ENCODE results near the gene TRPC4. TPM values are rescaled to one million over a fixed set of nuclear protein-coding genes. Genes with fewer than 3 reads are reported as not detected.
"Not testable (repeated sequence)": the region's sequence is repeated elsewhere in the genome, so short reads cannot be mapped to it uniquely, and the experiment has no call there.

The TRPC4 gene
- total RNA-seq, 2 experiments from 2014 or later, result not detected

DNA sequence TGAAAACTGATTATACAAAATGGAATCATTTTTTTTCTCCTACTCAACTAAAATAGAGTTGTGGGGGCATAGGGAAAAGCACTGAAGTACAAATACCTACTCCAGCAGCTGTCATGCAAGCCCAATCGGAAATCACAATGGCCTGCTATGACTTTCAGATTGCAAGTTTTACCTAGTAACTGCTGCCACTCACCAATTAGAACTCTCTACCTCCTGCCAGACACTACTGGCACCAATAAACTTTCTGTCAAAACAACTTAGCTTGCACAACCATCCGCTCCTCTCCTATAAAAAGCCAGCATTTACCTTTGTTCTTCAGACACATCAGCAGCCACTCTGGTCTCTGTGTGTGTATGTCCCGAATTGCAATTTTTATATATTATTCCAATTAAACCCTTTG, 9.3 kb upstream of the TRPC4 start:
- Mint-ChIP-seq H3K4me3 (no peak overlapping the region), H3K9me3 (no peaks in the 10 kb centered on the region), H3K27ac (no peak overlapping the region), H3K27me3 (no peaks in the 10 kb centered on the region), H3K4me1 (no peaks in the 10 kb centered on the region), H3K36me3 (no peaks in the 10 kb centered on the region)
- no peak for DNase-seq
- no peak for ATAC-seq (ENCODE audit: low read depth)
- POLR2A ChIA-PET, result no interaction called here

DNA sequence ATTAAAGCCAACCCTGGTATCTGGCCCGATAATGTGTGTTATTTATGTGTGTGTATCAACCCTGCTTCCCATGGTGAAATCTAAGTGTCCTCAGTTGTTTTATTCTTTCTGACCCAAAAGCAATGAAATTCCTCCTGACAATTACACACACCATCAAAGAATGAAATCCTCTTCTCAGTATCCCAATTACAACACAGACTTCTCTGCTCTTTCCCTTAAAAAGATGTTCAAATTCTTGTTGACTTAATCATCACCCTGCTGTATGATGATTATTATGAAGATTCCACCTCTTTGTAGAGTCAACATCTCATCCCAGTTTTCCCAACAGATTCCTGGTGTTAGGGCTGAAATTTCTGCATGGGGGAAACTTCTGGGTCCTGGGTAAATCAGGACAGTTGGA, 8.9 kb upstream of the TRPC4 start:
- ATAC-seq (ENCODE audit: low read depth) (no peak), DNase-seq (no peak)
- Mint-ChIP-seq H3K27me3 (no peaks in the 10 kb centered on the region), H3K4me3 (no peak overlapping the region), H3K36me3 (no peaks in the 10 kb centered on the region), H3K27ac (no peak overlapping the region), H3K9me3 (no peaks in the 10 kb centered on the region), H3K4me1 (no peaks in the 10 kb centered on the region)
- POLR2A ChIA-PET, result no interaction called here

DNA sequence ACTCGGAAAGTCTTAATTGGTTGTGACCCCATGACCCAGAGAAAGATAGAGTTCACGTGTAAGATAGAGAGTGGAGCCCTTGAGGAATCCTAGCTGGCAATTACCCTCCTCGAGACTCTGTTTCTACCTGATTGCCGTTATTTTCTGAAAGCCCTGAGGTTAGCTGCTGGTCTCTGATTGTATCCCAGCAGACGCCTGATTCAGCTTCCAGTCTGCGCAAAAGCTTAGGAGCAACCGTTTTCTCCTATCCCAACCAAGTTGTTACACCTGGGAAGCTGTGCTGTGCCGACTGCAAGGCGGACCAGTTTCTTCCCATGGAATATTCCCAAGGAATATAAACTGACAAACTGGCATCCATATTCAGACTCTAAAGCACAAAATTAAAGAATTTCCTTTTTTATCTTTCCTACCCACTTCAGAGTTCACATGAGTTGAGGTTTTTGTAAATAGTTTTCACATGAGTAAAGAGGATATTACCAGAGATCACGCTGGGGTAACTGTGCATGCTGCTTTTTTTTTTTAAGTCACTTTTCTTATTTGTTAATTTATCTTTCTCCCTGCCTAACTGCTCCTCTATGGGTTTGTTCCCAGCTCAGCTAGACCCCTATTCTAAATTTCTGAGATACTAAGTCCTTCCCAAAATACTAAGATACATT, 1.5 kb upstream of the TRPC4 start:
- Mint-ChIP-seq H3K9me3 (no peaks in the 10 kb centered on the region), H3K27ac (no peak overlapping the region), H3K4me3 (no peak overlapping the region), H3K36me3 (no peaks in the 10 kb centered on the region), H3K27me3 (peaks cover 35% of the 10 kb centered on the region), H3K4me1 (no peaks in the 10 kb centered on the region)
- DNase-seq (no peak), ATAC-seq (ENCODE audit: low read depth) (no peak)
- POLR2A ChIA-PET, result no interaction called here

GRCh38 chr13:37870489-37870845, 895 bp upstream of the TRPC4 start:
- ATAC-seq (ENCODE audit: low read depth) (no peak), DNase-seq (no peak)
- Mint-ChIP-seq H3K9me3 (no peaks in the 10 kb centered on the region), H3K36me3 (no peaks in the 10 kb centered on the region), H3K4me3 (no peak overlapping the region), H3K4me1 (no peaks in the 10 kb centered on the region), H3K27me3 (peaks cover 35% of the 10 kb centered on the region), H3K27ac (no peak overlapping the region)
- POLR2A ChIA-PET, result no interaction called here

GRCh38 chr13:37869506-37869755, 141 bp downstream of the TRPC4 start:
- no peak overlapping the region for H3K4me3 Mint-ChIP-seq
- H3K27me3 Mint-ChIP-seq, result peaks cover 35% of the 10 kb centered on the region
- ATAC-seq (ENCODE audit: low read depth) (no peak), DNase-seq (no peak)
- no peaks in the 10 kb centered on the region for H3K36me3 Mint-ChIP-seq
- POLR2A ChIA-PET, result no interaction called here
- no peak overlapping the region for H3K27ac Mint-ChIP-seq
- H3K9me3 Mint-ChIP-seq, result no peaks in the 10 kb centered on the region
- no peaks in the 10 kb centered on the region for H3K4me1 Mint-ChIP-seq

- ATAC-seq (ENCODE audit: low read depth) (no peak), DNase-seq (no peak)
- Mint-ChIP-seq H3K9me3 (no peaks in the 10 kb centered on the region), H3K4me1 (no peaks in the 10 kb centered on the region), H3K4me3 (no peak overlapping the region), H3K27me3 (peaks cover 35% of the 10 kb centered on the region), H3K36me3 (no peaks in the 10 kb centered on the region), H3K27ac (peak overlapping the region; percentile 3)
- POLR2A ChIA-PET, result no interaction called here
These were observed 674 bp downstream of the TRPC4 start for GRCh38 chr13:37868691-37869505.

DNA sequence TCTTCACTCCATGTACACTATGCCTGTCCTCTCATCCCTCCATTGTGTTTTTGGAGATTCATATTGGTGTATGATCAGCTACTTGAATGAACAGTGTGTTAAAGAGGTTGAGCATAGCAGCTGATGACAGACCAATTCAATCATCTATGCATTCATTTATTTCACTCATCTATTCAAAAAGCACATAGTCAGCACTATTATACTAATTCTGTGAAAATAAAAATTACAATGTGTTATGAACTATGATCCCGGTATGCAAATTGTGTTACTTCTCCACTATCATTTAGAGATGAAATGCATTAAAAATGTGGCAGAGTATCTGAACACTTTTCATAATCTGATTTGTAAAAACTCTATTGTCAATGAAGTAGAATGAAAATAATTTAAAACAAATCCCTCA, 5.9 kb downstream of the TRPC4 start:
- Mint-ChIP-seq H3K27me3 (peaks cover 8% of the 10 kb centered on the region), H3K9me3 (no peaks in the 10 kb centered on the region), H3K36me3 (no peaks in the 10 kb centered on the region), H3K4me1 (no peaks in the 10 kb centered on the region), H3K27ac (no peak overlapping the region), H3K4me3 (no peak overlapping the region)
- DNase-seq (no peak), ATAC-seq (ENCODE audit: low read depth) (no peak)
- POLR2A ChIA-PET, result no interaction called here

DNA sequence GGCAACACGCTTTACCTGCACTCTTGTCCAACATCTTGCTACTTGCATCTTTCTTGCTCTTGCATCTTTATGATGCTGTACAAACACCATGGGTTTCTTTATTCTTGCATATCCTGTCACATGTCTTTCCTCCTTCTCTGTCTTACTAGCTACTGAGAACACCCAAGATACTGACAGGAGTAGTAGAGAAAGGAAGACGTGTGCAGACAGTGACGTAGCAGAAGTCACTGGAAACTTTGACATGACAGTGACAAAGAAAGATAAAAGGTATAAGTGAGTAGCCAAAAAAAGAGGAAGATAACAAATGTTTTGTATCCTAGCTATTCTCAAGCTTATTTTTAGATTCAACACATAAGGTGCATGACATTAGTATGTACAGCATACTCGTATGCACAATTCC, 34.2 kb downstream of the TRPC4 start:
- ATAC-seq (ENCODE audit: low read depth), result no peak
- Mint-ChIP-seq H3K27me3 (no peaks in the 10 kb centered on the region), H3K36me3 (no peaks in the 10 kb centered on the region), H3K4me1 (no peaks in the 10 kb centered on the region), H3K9me3 (peaks cover 10% of the 10 kb centered on the region), H3K27ac (no peak overlapping the region), H3K4me3 (no peak overlapping the region)
- POLR2A ChIA-PET, result no interaction called here
- DNase-seq, result no peak

- DNase-seq, result no peak
- no peak overlapping the region for H3K27ac Mint-ChIP-seq
- no peaks in the 10 kb centered on the region for H3K4me1 Mint-ChIP-seq
- H3K27me3 Mint-ChIP-seq, result no peaks in the 10 kb centered on the region
- H3K4me3 Mint-ChIP-seq, result no peak overlapping the region
- H3K9me3 Mint-ChIP-seq, result peaks cover 14% of the 10 kb centered on the region
- POLR2A ChIA-PET, result no interaction called here
- ATAC-seq (ENCODE audit: low read depth), result no peak
- H3K36me3 Mint-ChIP-seq, result no peaks in the 10 kb centered on the region
These were observed 36.2 kb downstream of the TRPC4 start for GRCh38 chr13:37833411-37833810.

DNA sequence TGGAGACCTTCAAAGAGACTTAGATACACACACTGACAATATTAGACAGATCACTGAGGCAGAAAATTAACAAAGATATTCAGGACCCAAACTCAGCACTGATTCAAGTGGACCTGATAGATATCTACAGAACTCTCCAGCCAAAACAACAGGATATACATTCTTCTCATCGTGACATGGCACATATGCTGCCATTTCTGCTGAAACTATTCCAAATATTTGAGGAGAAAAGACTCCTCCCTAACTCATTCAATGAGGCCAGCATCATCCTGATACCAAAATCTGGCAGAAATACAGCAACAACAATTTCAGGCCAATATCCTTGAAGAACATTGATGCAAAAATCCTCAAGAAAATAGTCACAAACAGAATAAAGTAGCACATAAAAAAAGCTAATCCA, 53.3 kb downstream of the TRPC4 start:
- no peaks in the 10 kb centered on the region for H3K4me1 Mint-ChIP-seq
- no peaks in the 10 kb centered on the region for H3K27me3 Mint-ChIP-seq
- ATAC-seq (ENCODE audit: low read depth) (no peak), DNase-seq (no peak)
- POLR2A ChIA-PET, result no interaction called here
- H3K36me3 Mint-ChIP-seq, result no peaks in the 10 kb centered on the region
- H3K27ac Mint-ChIP-seq, result no peak overlapping the region
- peaks cover 21% of the 10 kb centered on the region for H3K9me3 Mint-ChIP-seq
- no peak overlapping the region for H3K4me3 Mint-ChIP-seq

DNA sequence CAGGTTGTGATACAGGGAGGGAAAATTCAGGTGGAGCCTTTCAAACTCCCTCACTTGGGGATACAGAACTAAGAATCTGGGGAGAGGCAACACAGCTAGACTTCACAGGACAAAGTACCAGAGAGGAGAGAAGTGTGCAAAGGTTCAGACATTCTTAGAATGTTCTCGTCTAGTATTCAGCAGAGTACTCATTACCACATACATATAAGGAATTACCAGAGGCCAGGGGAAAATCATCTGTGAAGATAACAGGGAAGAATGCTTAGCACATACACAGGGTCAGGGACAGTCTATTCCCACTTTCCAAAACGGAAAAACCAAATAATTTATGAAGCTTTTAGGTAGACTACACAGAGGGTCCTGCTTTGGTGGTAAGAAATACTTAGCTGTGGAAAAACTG, 58.1 kb downstream of the TRPC4 start:
- ATAC-seq (ENCODE audit: low read depth) (no peak), DNase-seq (no peak)
- H3K27me3 Mint-ChIP-seq, result no peaks in the 10 kb centered on the region
- H3K36me3 Mint-ChIP-seq, result no peaks in the 10 kb centered on the region
- POLR2A ChIA-PET, result no interaction called here
- no peak overlapping the region for H3K27ac Mint-ChIP-seq
- H3K4me3 Mint-ChIP-seq, result no peak overlapping the region
- H3K9me3 Mint-ChIP-seq, result peaks cover 9% of the 10 kb centered on the region
- H3K4me1 Mint-ChIP-seq, result no peaks in the 10 kb centered on the region

- H3K4me3 Mint-ChIP-seq, result no peak overlapping the region
- H3K9me3 Mint-ChIP-seq, result no peaks in the 10 kb centered on the region
- no peaks in the 10 kb centered on the region for H3K4me1 Mint-ChIP-seq
- DNase-seq (no peak), ATAC-seq (ENCODE audit: low read depth) (no peak)
- no peaks in the 10 kb centered on the region for H3K36me3 Mint-ChIP-seq
- H3K27ac Mint-ChIP-seq, result no peak overlapping the region
- POLR2A ChIA-PET, result no interaction called here
- H3K27me3 Mint-ChIP-seq, result no peaks in the 10 kb centered on the region
These were observed 62.9 kb downstream of the TRPC4 start for GRCh38 chr13:37806666-37807065.

GRCh38 chr13:37797631-37798030, 71.9 kb downstream of the TRPC4 start:
- Mint-ChIP-seq H3K27ac (no peak overlapping the region), H3K4me3 (no peak overlapping the region), H3K4me1 (no peaks in the 10 kb centered on the region), H3K9me3 (no peaks in the 10 kb centered on the region), H3K27me3 (no peaks in the 10 kb centered on the region), H3K36me3 (no peaks in the 10 kb centered on the region)
- DNase-seq, result no peak
- no peak for ATAC-seq (ENCODE audit: low read depth)
- POLR2A ChIA-PET, result no interaction called here

- H3K9me3 Mint-ChIP-seq; H3K36me3 Mint-ChIP-seq; H3K27me3 Mint-ChIP-seq; H3K27ac Mint-ChIP-seq; H3K4me3 Mint-ChIP-seq; ATAC-seq (ENCODE audit: low read depth); POLR2A ChIA-PET; DNase-seq; H3K4me1 Mint-ChIP-seq: not testable (repeated sequence)
These were observed 72.8 kb downstream of the TRPC4 start for GRCh38 chr13:37796795-37797194.

DNA sequence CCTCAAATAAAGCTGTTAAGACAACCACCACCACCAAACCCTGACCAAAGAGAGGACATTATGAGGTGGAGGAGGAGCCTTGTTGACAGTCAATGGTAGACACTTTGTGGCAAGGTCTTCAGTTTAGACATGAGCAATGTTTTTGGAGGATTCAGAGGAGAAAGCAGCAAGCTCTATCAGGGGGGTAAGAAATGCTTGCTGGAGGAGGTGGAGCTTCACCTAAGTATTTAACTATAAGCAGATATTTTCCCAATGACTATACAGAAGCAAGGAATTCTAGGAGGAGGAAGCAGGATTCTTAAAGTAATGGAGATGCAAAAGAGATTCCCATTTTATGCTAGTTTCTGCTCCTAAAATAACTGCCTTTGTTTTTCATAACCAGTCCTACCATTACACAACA, 74.2 kb downstream of the TRPC4 start:
- DNase-seq, result no peak
- Mint-ChIP-seq H3K27ac (no peak overlapping the region), H3K36me3 (no peaks in the 10 kb centered on the region), H3K4me1 (no peaks in the 10 kb centered on the region), H3K4me3 (no peak overlapping the region), H3K27me3 (no peaks in the 10 kb centered on the region), H3K9me3 (no peaks in the 10 kb centered on the region)
- ATAC-seq (ENCODE audit: low read depth), result no peak
- POLR2A ChIA-PET, result no interaction called here
